WTC11 (cell line): Measurements from ENCODE around the gene TBC1D4.

Source experiments
- CTCF ChIP-seq: fragments of 200-600 bp; IDR thresholded peaks from 2 replicates; pipeline ENCODE4 v1.8.0; 2022; ENCODE audit warnings: antibody characterized with exemption
- NFE2L1 ChIP-seq: sonication (generic); formaldehyde crosslinking; IDR thresholded peaks from 2 replicates; pipeline ENCODE4 v1.8.1; 2023; ENCODE audit warnings: missing genetic modification reagents
- NR2C2 ChIP-seq: sonication (generic); formaldehyde crosslinking; IDR thresholded peaks from 2 replicates; pipeline ENCODE4 v1.8.0; 2022; ENCODE audit warnings: mild to moderate bottlenecking, missing genetic modification reagents
- ZNF121 ChIP-seq: sonication (generic); formaldehyde crosslinking; IDR thresholded peaks from 2 replicates; pipeline ENCODE4 v1.8.0; 2023; ENCODE audit warnings: missing genetic modification reagents
- TF ChIP-seq, protein P1 (sequence below): sonication (generic); formaldehyde crosslinking; IDR thresholded peaks from 2 replicates; pipeline ENCODE4 v1.8.1; 2023; ENCODE audit warnings: mild to moderate bottlenecking, missing genetic modification reagents, moderate library complexity
- TF ChIP-seq, protein P2 (sequence below): sonication (generic); formaldehyde crosslinking; IDR thresholded peaks from 2 replicates; pipeline ENCODE4 v1.8.1; 2022; ENCODE audit warnings: low read depth, missing genetic modification reagents, borderline replicate concordance
- TF ChIP-seq, protein P3 (sequence below): sonication (generic); formaldehyde crosslinking; IDR thresholded peaks from 2 replicates; pipeline ENCODE4 v1.8.0; 2022; ENCODE audit warnings: mild to moderate bottlenecking, missing genetic modification reagents

DNA sequence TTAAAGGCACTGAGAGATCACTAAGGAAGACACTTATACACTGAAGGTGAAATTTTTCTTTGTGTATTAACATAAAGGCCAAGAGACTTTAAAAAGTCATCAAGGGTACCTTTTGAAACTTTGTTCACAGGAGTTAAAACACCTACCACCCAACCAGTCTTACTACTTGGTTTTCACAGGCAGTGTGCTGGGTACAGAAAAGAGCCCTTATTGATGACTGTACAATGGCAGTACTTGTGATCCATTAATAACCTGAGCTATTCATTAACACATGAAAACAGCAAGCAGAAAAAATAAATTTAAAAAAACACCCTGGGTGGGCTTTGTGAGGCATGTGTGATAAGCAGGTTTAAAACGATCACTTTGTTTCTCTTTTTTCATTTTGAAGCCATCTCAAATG, 148.9 kb downstream of the TBC1D4 start:
- TF ChIP-seq, protein P1, sequence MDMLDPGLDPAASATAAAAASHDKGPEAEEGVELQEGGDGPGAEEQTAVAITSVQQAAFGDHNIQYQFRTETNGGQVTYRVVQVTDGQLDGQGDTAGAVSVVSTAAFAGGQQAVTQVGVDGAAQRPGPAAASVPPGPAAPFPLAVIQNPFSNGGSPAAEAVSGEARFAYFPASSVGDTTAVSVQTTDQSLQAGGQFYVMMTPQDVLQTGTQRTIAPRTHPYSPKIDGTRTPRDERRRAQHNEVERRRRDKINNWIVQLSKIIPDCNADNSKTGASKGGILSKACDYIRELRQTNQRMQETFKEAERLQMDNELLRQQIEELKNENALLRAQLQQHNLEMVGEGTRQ (CRISPR knock-in tag): no peak
- TF ChIP-seq CTCF (no peak), NR2C2 (CRISPR knock-in tag) (no peak), NFE2L1 (CRISPR knock-in tag) (no peak), ZNF121 (CRISPR knock-in tag) (no peak)
- TF ChIP-seq, protein P2, sequence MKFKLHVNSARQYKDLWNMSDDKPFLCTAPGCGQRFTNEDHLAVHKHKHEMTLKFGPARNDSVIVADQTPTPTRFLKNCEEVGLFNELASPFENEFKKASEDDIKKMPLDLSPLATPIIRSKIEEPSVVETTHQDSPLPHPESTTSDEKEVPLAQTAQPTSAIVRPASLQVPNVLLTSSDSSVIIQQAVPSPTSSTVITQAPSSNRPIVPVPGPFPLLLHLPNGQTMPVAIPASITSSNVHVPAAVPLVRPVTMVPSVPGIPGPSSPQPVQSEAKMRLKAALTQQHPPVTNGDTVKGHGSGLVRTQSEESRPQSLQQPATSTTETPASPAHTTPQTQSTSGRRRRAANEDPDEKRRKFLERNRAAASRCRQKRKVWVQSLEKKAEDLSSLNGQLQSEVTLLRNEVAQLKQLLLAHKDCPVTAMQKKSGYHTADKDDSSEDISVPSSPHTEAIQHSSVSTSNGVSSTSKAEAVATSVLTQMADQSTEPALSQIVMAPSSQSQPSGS (CRISPR knock-in tag): no peak
- TF ChIP-seq, protein P3, sequence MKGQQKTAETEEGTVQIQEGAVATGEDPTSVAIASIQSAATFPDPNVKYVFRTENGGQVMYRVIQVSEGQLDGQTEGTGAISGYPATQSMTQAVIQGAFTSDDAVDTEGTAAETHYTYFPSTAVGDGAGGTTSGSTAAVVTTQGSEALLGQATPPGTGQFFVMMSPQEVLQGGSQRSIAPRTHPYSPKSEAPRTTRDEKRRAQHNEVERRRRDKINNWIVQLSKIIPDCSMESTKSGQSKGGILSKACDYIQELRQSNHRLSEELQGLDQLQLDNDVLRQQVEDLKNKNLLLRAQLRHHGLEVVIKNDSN (CRISPR knock-in tag): no peak
